HFFc6 (cell line): Measurements from ENCODE around the gene OR6C4. TPM values are rescaled to one million over a fixed set of nuclear protein-coding genes. Genes with fewer than 3 reads are reported as not detected.
"Not testable (repeated sequence)": the region's sequence is repeated elsewhere in the genome, so short reads cannot be mapped to it uniquely, and the experiment has no call there.

Experiments used
- DNase-seq: peaks from one replicate; pipeline ENCODE4 v3.0.0-alpha.2; 2018
- H3K27ac Mint-ChIP-seq: 2 replicates; pipeline ENCODE4 v1.8.0; 2020; ENCODE audit warnings: mild to moderate bottlenecking, mixed read lengths
- H3K27me3 Mint-ChIP-seq: 2 replicates; pipeline ENCODE4 v1.8.0; 2021; ENCODE audit warnings: mild to moderate bottlenecking, moderate library complexity, mixed read lengths; ENCODE audit not compliant: insufficient read depth
- H3K36me3 Mint-ChIP-seq: 2 replicates; pipeline ENCODE4 v1.8.0; 2021; ENCODE audit warnings: low read depth, mixed read lengths
- H3K4me1 Mint-ChIP-seq: 2 replicates; pipeline ENCODE4 v1.8.0; 2020; ENCODE audit warnings: low read depth, mixed read lengths
- H3K4me3 Mint-ChIP-seq: 2 replicates; pipeline ENCODE4 v1.8.0; 2020; ENCODE audit warnings: mild to moderate bottlenecking, moderate library complexity, mixed read lengths
- H3K9me3 Mint-ChIP-seq: 2 replicates; pipeline ENCODE4 v1.8.0; 2020; ENCODE audit warnings: mild to moderate bottlenecking, mixed read lengths
- CTCF ChIP-seq: fragments of 200-600 bp; sonication (generic); IDR thresholded peaks from 2 replicates; pipeline ENCODE4 v1.5.0; 2021; ENCODE audit warnings: antibody characterized with exemption, mild to moderate bottlenecking
- long read RNA-seq: library from polyadenylated mRNA; unstranded; transcript quantifications from one replicate; pipeline ENCODE4 v2.0.0, GENCODE V29; 2019
- total RNA-seq, 6 experiments: library from RNA; stranded (reverse); fragmentation: NEBNext Ultra II Directional; extraction: Animal tissue kit (Norgen Biotek cat#: 25700); gene quantifications; 2 replicates in 1 of 6; 3 replicates in 5 of 6; pipeline ENCODE4 v1.2.3, GENCODE V29; 2021

Gene OR6C4
- total RNA-seq, result not detected
- long read RNA-seq, result 0 reads

DNA sequence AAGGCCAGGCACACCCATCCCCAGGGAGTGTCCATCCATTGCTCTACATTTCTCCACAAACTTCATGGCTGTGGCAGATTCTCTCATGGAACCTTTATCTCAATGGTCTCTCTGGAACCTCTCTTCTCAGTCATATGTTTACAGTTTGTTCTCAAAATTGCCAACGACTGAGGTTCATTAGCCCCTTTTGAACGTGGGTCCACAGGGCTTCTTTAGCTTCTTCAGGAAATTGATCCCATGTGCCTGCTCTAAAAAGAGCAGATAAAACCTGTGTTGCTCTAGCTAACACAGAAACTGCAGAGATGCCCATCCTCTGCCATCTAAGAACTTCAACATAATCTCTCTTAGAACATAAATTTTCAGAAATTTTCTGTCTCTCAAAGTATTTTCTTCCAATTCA, at the start of gene OR6C4:
Gene OR6C4 (plus strand): TSS at position 301 of the 400 bp plus-strand sequence. CDS start 1,625 bp downstream, outside the sequence.
- no peaks in the 10 kb centered on the region for H3K4me1 Mint-ChIP-seq
- H3K27ac Mint-ChIP-seq, result no peak within 1 kb of the TSS
- H3K36me3 Mint-ChIP-seq, result no peaks in the 10 kb centered on the region
- peaks cover 31% of the 10 kb centered on the region for H3K9me3 Mint-ChIP-seq
- DNase-seq, result no peak
- no peak for TF ChIP-seq CTCF
- H3K4me3 Mint-ChIP-seq, result no peak within 1 kb of the TSS
- no peaks in the 10 kb centered on the region; the same call in 1 of the 2 replicates for H3K27me3 Mint-ChIP-seq

GRCh38 chr12:55499810-55500252, 49.6 kb upstream of the OR6C4 start:
- Mint-ChIP-seq H3K27me3 (no peaks in the 10 kb centered on the region), H3K4me1 (no peaks in the 10 kb centered on the region), H3K9me3 (peaks cover 10% of the 10 kb centered on the region), H3K36me3 (no peaks in the 10 kb centered on the region), H3K27ac (no peak overlapping the region), H3K4me3 (no peak overlapping the region)
- DNase-seq, result no peak
- TF ChIP-seq CTCF, result no peak

DNA sequence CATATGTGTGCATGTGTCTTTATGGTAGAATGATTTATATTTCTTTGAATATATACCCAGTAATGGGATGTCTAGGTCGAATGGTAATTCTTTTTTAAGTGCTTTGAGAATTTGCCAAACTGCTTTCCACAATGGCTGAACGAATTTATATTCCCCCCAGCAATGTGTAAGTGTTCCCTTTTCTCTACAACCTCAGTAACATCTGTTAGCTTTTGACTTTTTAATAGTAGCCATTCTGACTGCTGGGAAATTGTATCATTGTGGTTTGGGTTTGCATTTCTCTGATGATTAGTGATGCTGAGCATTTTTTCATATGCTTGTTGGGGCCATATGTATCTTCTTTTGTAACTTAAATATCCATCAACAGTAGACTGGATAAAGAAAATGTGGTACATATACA, 47.8 kb upstream of the OR6C4 start:
- Mint-ChIP-seq H3K9me3 (peaks cover 4% of the 10 kb centered on the region), H3K27me3 (no peaks in the 10 kb centered on the region), H3K4me1 (no peaks in the 10 kb centered on the region), H3K27ac (no peak overlapping the region), H3K4me3 (no peak overlapping the region), H3K36me3 (no peaks in the 10 kb centered on the region)
- DNase-seq, result no peak
- no peak for TF ChIP-seq CTCF

DNA sequence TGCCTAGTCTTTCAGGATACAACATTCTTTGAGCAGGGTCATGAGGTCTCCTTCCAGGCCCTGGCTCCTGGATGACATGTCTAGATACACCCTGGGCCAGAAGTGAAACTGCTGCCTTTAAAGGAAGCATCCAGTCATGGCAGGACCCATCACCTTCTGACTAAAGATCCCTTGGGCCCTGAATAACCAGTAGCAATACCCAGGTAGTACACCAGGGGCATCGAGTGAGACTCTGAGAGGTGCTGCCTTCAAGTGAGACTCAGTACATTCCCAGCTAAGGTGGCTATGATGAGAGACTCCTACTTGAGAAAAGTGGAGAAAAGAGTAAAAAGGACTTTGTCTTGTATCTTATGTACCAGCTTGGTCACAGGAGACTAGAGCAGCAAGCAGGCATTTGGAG, 33.7 kb upstream of the OR6C4 start:
- Mint-ChIP-seq H3K27ac (no peak overlapping the region), H3K9me3 (peaks cover 54% of the 10 kb centered on the region), H3K27me3 (no peaks in the 10 kb centered on the region), H3K36me3 (no peaks in the 10 kb centered on the region), H3K4me1 (no peaks in the 10 kb centered on the region), H3K4me3 (no peak overlapping the region)
- DNase-seq, result no peak
- no peak for TF ChIP-seq CTCF

GRCh38 chr12:55516391-55516790, 33.0 kb upstream of the OR6C4 start:
- H3K36me3 Mint-ChIP-seq, result no peaks in the 10 kb centered on the region
- TF ChIP-seq CTCF, result no peak
- H3K27me3 Mint-ChIP-seq, result no peaks in the 10 kb centered on the region
- no peaks in the 10 kb centered on the region for H3K4me1 Mint-ChIP-seq
- no peak overlapping the region for H3K27ac Mint-ChIP-seq
- H3K9me3 Mint-ChIP-seq, result peaks cover 50% of the 10 kb centered on the region
- DNase-seq, result no peak
- no peak overlapping the region for H3K4me3 Mint-ChIP-seq

DNA sequence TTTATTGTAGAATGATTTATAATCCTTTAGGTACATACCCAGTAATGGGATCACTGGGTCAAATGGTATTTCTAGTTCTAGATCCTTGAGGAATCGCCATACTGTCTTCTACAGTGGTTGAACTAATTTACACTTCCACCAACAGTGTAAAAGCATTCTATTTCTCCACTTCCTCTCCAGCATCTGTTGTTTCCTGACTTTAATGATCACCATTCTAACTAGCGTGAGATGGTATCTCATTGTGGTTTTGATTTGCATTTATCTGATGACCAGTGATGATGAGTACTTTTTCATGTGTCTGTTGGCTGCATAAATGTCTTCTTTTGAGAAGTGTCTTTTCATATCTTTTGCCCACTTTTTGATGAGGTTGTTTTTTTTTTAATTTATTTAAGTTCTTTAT, 1.2 kb upstream of the OR6C4 start:
- H3K9me3 Mint-ChIP-seq, result peaks cover 41% of the 10 kb centered on the region
- H3K27ac Mint-ChIP-seq, H3K4me1 Mint-ChIP-seq, H3K36me3 Mint-ChIP-seq, H3K4me3 Mint-ChIP-seq, H3K27me3 Mint-ChIP-seq, DNase-seq: not testable (repeated sequence)
